Caco-2 (cell line): ENCODE data around the gene TAL1. TPM values are rescaled to one million over a fixed set of nuclear protein-coding genes. Genes with fewer than 3 reads are reported as not detected.

Source experiments
- BruUV-seq: library from RNA; stranded (reverse); fragments of 400-500 nt; replicated peaks from 2 replicates; lab custom pipeline; 2021; lab: Mats Ljungman, UMichigan
- CTCF ChIA-PET: fragments of 300-600 bp; sonication (Branson Sonifier 250); formaldehyde crosslinking; loops from one replicate; lab custom pipeline; 2022; ENCODE audit warnings: antibody characterized with exemption; lab: Charles Lee
- POLR2A ChIA-PET: fragments of 300-600 bp; sonication (Branson Sonifier 250); formaldehyde crosslinking; loops from one replicate; lab custom pipeline; 2022; ENCODE audit warnings: antibody characterized with exemption; lab: Charles Lee
- DNase-seq, 2 experiments: peaks; one replicate each; pipeline versions ENCODE4 v3.0.0 to v3.0.0-alpha.2; 2020 to 2022
- H3K27me3 ChIP-seq: replicated peaks from 2 replicates; pipeline ENCODE4 v1.6.0; 2011; ENCODE audit warnings: low read length; ENCODE audit not compliant: control insufficient read depth, insufficient read depth
- H3K36me3 ChIP-seq: 2 replicates; pipeline ENCODE4 v1.5.1; 2011; ENCODE audit warnings: low read length; ENCODE audit not compliant: control insufficient read depth, insufficient read depth
- H3K4me1 ChIP-seq: fragments of 250-450 bp; sonication (Bioruptor Pico); 2 replicates; pipeline ENCODE4 v1.5.1; 2020; ENCODE audit warnings: mild to moderate bottlenecking
- H3K4me3 ChIP-seq: 2 replicates; pipeline ENCODE4 v1.5.1; 2011; ENCODE audit warnings: low read depth, mild to moderate bottlenecking, control low read depth, low read length
- H3K9me3 ChIP-seq: fragments of 250-450 bp; sonication (Bioruptor Pico); 2 replicates; pipeline ENCODE4 v1.5.1; 2020; ENCODE audit warnings: mild to moderate bottlenecking, moderate library complexity
- H3K27ac Mint-ChIP-seq: one replicate; pipeline ENCODE4 v1.8.0; 2022; ENCODE audit warnings: mixed read lengths; ENCODE audit not compliant: unreplicated experiment
- H3K27me3 Mint-ChIP-seq: one replicate; pipeline ENCODE4 v1.8.0; 2022; ENCODE audit warnings: mixed read lengths; ENCODE audit not compliant: insufficient read depth, unreplicated experiment
- H3K36me3 Mint-ChIP-seq: one replicate; pipeline ENCODE4 v1.8.0; 2022; ENCODE audit warnings: mild to moderate bottlenecking, mixed read lengths; ENCODE audit not compliant: insufficient read depth, unreplicated experiment
- H3K4me1 Mint-ChIP-seq: one replicate; pipeline ENCODE4 v1.8.0; 2022; ENCODE audit warnings: low read depth, mixed read lengths; ENCODE audit not compliant: unreplicated experiment
- H3K4me3 Mint-ChIP-seq: one replicate; pipeline ENCODE4 v1.8.0; 2022; ENCODE audit warnings: mild to moderate bottlenecking, moderate library complexity, mixed read lengths; ENCODE audit not compliant: unreplicated experiment
- H3K9me3 Mint-ChIP-seq: one replicate; pipeline ENCODE4 v1.8.0; 2022; ENCODE audit warnings: mixed read lengths; ENCODE audit not compliant: unreplicated experiment
- CTCF ChIP-seq, 2 experiments: fragments of 200-600 bp in 1 of 2; IDR thresholded peaks; 1 replicate in 1 of 2; 2 replicates in 1 of 2; pipeline versions ENCODE4 v1.5.1 to v1.8.0; 2011 to 2022; ENCODE audit warnings: antibody characterized with exemption in 1 of 2, control low read depth in 1 of 2, inconsistent platforms in 1 of 2, low read depth in 1 of 2, low read length in 1 of 2, mild to moderate bottlenecking in 1 of 2, moderate library complexity in 1 of 2; ENCODE audit not compliant: insufficient read depth in 1 of 2, severe bottlenecking in 1 of 2, unreplicated experiment in 1 of 2
- intact Hi-C: fragments of 100-400 bp; cut with micrococcal nuclease; formaldehyde crosslinking; loops from one replicate; pipeline ENCODE4 v1.10.0; 2022; ENCODE audit not compliant: unreplicated experiment
- total RNA-seq: library from RNA; stranded (reverse); gene quantifications from 2 replicates; pipeline ENCODE4 v1.2.3, GENCODE V29; 2022

The TAL1 gene
- total RNA-seq, 1 experiment from 2014 or later = 15.2 TPM

GRCh38 chr1:47192458-47193384 is 39.3 kb downstream of the TAL1 start:
- peak overlapping the region; percentile 38 for H3K4me3 ChIP-seq
- Mint-ChIP-seq H3K27me3 (no peaks in the 10 kb centered on the region), H3K4me3 (peak overlapping the region; percentile 94), H3K36me3 (peaks cover 12% of the 10 kb centered on the region), H3K4me1 (peaks cover 31% of the 10 kb centered on the region), H3K9me3 (no peaks in the 10 kb centered on the region), H3K27ac (peak overlapping the region; percentile 98)
- ChIA-PET POLR2A (interaction anchor here (0.5 to 2.1 kb wide), 7 partner anchors 11 to 285 kb away, joined by 4 to 12 read pairs (median 6); partner anchors contain the start of genes CMPK1, FOXD2 and STIL), CTCF (interaction anchor here (0.6 to 4.0 kb wide), 9 partner anchors 12 to 141 kb away, joined by 3 to 53 read pairs (median 4); partner anchors contain the start of genes CMPK1 and STIL)
- peaks cover 55% of the 10 kb centered on the region for H3K4me1 ChIP-seq
- no peaks in the 10 kb centered on the region for H3K27me3 ChIP-seq
- no peaks in the 10 kb centered on the region for H3K9me3 ChIP-seq
- intact Hi-C loops = loop anchor here (1.0 to 2.0 kb wide), 6 partner anchors 13 to 186 kb away; partner anchors contain the start of gene TAL1
- BruUV-seq = no TSS peak
- TF ChIP-seq CTCF (IDR thresholded peaks at IDR 0.05; ENCODE audit: insufficient read depth in 1 of 2, low read depth in 1 of 2, low read length in 1 of 2, severe bottlenecking in 1 of 2, unreplicated experiment in 1 of 2) = peak; percentile 80 to 84
- peak; percentile 87 to 88 for DNase-seq
- no peaks in the 10 kb centered on the region for H3K36me3 ChIP-seq

DNA sequence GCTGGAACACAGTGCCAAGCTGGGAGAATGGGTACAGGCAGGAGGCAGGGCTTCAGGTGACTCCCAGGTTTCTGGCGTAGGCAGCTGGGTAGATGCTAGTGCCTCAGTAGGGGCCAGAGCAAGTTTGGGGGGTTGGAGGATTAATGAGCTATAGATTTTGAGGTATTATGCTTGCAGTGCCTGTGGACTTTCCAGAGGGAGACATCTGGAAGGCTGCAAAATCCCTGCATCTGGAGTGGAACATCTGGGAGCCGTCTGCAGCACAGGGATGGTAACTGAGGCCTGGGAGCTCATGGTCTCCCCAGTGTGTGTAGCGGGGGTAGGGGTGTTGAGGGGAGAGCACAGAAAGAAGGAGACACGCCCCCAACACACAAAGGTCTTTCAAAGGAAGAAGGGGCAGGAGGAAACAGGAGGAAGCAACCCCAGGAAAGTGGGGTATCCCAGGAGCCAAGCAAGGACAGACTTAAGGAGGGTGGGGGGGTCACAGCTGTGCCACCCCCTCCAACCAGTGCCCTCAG is 40.0 kb downstream of the TAL1 start:
- H3K27me3 ChIP-seq = no peaks in the 10 kb centered on the region
- intact Hi-C loops = loop anchor here (1.0 to 2.0 kb wide), 6 partner anchors 13 to 187 kb away; partner anchors contain the start of genes CMPK1, STIL and TAL1
- no peaks in the 10 kb centered on the region for H3K9me3 Mint-ChIP-seq
- H3K27me3 Mint-ChIP-seq = no peaks in the 10 kb centered on the region
- ChIA-PET CTCF (interaction anchor here (0.7 to 4.0 kb wide), 6 partner anchors 11 to 285 kb away, joined by 3 to 53 read pairs (median 5); partner anchors contain the start of gene CMPK1), POLR2A (interaction anchor here (1.0 to 2.1 kb wide), 6 partner anchors 11 to 285 kb away, joined by 4 to 12 read pairs (median 5); partner anchors contain the start of genes CMPK1 and STIL)
- H3K4me1 ChIP-seq = peaks cover 62% of the 10 kb centered on the region
- H3K27ac Mint-ChIP-seq = peak overlapping the region; percentile 98
- no peak for TF ChIP-seq CTCF (IDR thresholded peaks at IDR 0.05; ENCODE audit: insufficient read depth in 1 of 2, low read depth in 1 of 2, low read length in 1 of 2, severe bottlenecking in 1 of 2, unreplicated experiment in 1 of 2)
- no peaks in the 10 kb centered on the region for H3K36me3 ChIP-seq
- H3K9me3 ChIP-seq = no peaks in the 10 kb centered on the region
- peaks cover 15% of the 10 kb centered on the region for H3K36me3 Mint-ChIP-seq
- peak overlapping the region; percentile 38 for H3K4me3 ChIP-seq
- BruUV-seq = TSS peak; percentile 88
- peak overlapping the region; percentile 94 for H3K4me3 Mint-ChIP-seq
- DNase-seq = peak in 1 of 2 experiments; percentile 51
- H3K4me1 Mint-ChIP-seq = peaks cover 38% of the 10 kb centered on the region

GRCh38 chr1:47190857-47191256 is 41.2 kb downstream of the TAL1 start:
- intact Hi-C loops = loop anchor here (1.0 to 2.0 kb wide), 2 partner anchors 124 to 142 kb away; partner anchors contain the start of genes CMPK1 and STIL
- BruUV-seq = no TSS peak
- Histone ChIP-seq H3K4me3 (no peak overlapping the region), H3K27me3 (no peaks in the 10 kb centered on the region), H3K36me3 (no peaks in the 10 kb centered on the region), H3K4me1 (peaks cover 74% of the 10 kb centered on the region), H3K9me3 (no peaks in the 10 kb centered on the region; the same call in 1 of the 2 replicates)
- no peak for TF ChIP-seq CTCF (IDR thresholded peaks at IDR 0.05; ENCODE audit: insufficient read depth in 1 of 2, low read depth in 1 of 2, low read length in 1 of 2, severe bottlenecking in 1 of 2, unreplicated experiment in 1 of 2)
- Mint-ChIP-seq H3K4me1 (peaks cover 42% of the 10 kb centered on the region), H3K27me3 (no peaks in the 10 kb centered on the region), H3K4me3 (peak overlapping the region; percentile 94), H3K27ac (peak overlapping the region; percentile 98), H3K36me3 (peaks cover 24% of the 10 kb centered on the region), H3K9me3 (no peaks in the 10 kb centered on the region)
- CTCF ChIA-PET = interaction anchor here (0.7 to 4.0 kb wide), 3 partner anchors 12 to 379 kb away, joined by 3 to 53 read pairs (median 6); no protein-coding TSS in a partner anchor
- POLR2A ChIA-PET = interaction anchor here (0.6 to 1.4 kb wide), 3 partner anchors 12 to 143 kb away, joined by 3 to 6 read pairs (median 4); partner anchors contain the start of genes CMPK1 and STIL
- peak in 1 of 2 experiments; percentile 56 for DNase-seq
